Measurements from ENCODE around the gene SRPK2. TPM values are rescaled to one million over a fixed set of nuclear protein-coding genes. Genes with fewer than 3 reads are reported as not detected.
A peak's percentile ranks its signal among the peaks of the same experiment; 100 is the strongest.

SRPK2 gene
- total and polyA plus RNA-seq, 12 donors = 10.5 to 40.4 (median 35.1) TPM

DNA sequence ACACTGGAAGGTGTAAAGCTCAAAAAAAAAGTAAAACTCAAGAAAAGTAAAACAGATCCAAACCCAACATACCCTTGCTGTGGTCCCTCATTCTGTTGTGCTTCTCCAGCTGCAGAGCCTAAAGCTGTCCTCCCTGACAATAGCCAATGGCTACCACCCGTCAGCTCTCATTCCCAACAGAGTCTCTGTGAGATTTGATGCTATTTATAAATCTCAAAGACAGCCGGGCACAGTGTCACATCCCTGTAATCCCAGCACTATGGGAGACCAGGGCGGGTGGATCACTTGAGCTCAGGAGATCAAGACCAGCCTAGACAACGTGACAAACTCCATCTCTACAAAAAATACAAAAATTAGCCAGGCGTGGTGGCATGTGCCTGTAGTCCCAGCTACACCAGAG, 258.7 kb downstream of the SRPK2 start:
- Histone ChIP-seq H3K27ac (peak overlapping the region in 4 of 10 donors; percentile 4 to 24 (median 16)), H3K4me1 (peaks cover 0 to 34% (median 8%) of the 10 kb centered on the region in 9 donors), H3K36me3 (peaks cover 0 to 56% (median 12%) of the 10 kb centered on the region in 9 donors), H3K9me3 (no peaks in the 10 kb centered on the region), H3K4me3 (no peak overlapping the region), H3K27me3 (no peaks in the 10 kb centered on the region)
- 54 to 66% methylated on average over 5 of the region's 5 CpGs for WGBS, 2 donors
- intact Hi-C loops (cut with DNase I) = loop anchor here in 1 of 10 donors (10.0 kb wide), 1 partner anchor 205 kb away; no protein-coding TSS in a partner anchor
- TF ChIP-seq, protein P1, sequence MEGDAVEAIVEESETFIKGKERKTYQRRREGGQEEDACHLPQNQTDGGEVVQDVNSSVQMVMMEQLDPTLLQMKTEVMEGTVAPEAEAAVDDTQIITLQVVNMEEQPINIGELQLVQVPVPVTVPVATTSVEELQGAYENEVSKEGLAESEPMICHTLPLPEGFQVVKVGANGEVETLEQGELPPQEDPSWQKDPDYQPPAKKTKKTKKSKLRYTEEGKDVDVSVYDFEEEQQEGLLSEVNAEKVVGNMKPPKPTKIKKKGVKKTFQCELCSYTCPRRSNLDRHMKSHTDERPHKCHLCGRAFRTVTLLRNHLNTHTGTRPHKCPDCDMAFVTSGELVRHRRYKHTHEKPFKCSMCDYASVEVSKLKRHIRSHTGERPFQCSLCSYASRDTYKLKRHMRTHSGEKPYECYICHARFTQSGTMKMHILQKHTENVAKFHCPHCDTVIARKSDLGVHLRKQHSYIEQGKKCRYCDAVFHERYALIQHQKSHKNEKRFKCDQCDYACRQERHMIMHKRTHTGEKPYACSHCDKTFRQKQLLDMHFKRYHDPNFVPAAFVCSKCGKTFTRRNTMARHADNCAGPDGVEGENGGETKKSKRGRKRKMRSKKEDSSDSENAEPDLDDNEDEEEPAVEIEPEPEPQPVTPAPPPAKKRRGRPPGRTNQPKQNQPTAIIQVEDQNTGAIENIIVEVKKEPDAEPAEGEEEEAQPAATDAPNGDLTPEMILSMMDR (IDR thresholded peaks at IDR 0.05) = no peak
- DNase-seq (peak in 1 of 2 donors; percentile 27), ATAC-seq (peak; percentile 49 to 88 (median 72))

DNA sequence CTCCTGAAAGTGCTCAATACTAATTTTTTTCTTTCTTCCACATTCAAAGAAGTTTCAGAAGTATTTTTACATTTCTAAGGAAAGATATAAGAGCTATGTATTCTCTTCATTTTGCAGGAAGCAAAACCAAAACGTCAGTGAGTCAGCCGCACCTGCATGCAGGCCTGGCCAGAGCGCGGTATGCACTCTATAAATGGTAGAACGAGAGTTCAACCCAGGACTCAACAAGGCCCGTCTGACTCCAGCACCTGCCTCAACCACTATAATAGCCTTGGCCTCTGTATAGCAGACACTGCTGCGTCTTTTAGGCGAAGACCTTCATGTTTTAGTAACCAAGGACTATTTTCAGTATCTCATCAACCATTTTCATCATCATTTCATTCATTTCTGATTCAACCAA, 261.5 kb downstream of the SRPK2 start:
- H3K27me3 ChIP-seq = no peaks in the 10 kb centered on the region
- H3K4me1 ChIP-seq = peaks cover 0 to 27% (median 8%) of the 10 kb centered on the region in 9 donors
- intact Hi-C loops (cut with DNase I) = no loop called here
- DNase-seq (no peak), ATAC-seq (peak in 5 of 8 donors; percentile 37 to 71 (median 58))
- TF ChIP-seq, protein P1 (IDR thresholded peaks at IDR 0.05) = no peak
- H3K27ac ChIP-seq = peak overlapping the region in 1 of 10 donors; percentile 27
- H3K36me3 ChIP-seq = peaks cover 0 to 48% (median 10%) of the 10 kb centered on the region in 9 donors
- no peaks in the 10 kb centered on the region for H3K9me3 ChIP-seq
- WGBS, 2 donors = 81% methylated on average over 8 of the region's 8 CpGs
- no peak overlapping the region for H3K4me3 ChIP-seq

DNA sequence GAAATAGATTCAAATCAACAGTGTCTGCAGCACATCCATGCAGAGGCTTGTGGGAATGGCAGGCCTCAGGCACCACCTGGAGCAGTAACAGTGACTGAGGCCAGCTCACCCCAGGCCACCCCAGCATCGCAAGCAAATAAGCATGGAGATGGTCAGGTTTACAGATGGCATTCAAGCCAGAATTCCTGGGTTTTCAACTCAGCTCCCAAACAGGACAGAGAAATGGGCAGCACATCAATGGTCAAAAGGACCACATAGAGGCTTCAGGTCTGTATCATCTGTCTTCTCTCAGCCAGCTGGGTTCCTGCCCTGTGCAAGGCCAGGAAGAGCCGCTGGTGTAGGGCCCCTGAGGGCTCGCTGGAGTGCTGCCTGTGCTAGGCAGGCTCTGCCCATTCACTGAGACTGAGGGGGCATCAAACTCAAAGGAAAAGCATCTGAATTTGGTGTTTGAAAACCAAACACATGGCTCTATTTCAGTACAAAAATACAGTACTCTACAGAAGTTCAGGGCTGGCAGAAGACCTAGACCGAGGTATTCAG, 262.2 kb downstream of the SRPK2 start:
- Histone ChIP-seq H3K27me3 (no peaks in the 10 kb centered on the region), H3K9me3 (no peaks in the 10 kb centered on the region), H3K27ac (peak overlapping the region in 1 of 10 donors; percentile 27), H3K4me3 (no peak overlapping the region), H3K36me3 (peaks cover 0 to 41% (median 10%) of the 10 kb centered on the region in 9 donors), H3K4me1 (peaks cover 0 to 27% (median 8%) of the 10 kb centered on the region in 9 donors)
- DNase-seq (no peak), ATAC-seq (peak in 2 of 8 donors; percentile 46 to 57)
- intact Hi-C loops (cut with DNase I) = no loop called here
- TF ChIP-seq, protein P1 (IDR thresholded peaks at IDR 0.05) = no peak
- WGBS, 2 donors = 81 to 83% methylated on average over 4 of the region's 4 CpGs

DNA sequence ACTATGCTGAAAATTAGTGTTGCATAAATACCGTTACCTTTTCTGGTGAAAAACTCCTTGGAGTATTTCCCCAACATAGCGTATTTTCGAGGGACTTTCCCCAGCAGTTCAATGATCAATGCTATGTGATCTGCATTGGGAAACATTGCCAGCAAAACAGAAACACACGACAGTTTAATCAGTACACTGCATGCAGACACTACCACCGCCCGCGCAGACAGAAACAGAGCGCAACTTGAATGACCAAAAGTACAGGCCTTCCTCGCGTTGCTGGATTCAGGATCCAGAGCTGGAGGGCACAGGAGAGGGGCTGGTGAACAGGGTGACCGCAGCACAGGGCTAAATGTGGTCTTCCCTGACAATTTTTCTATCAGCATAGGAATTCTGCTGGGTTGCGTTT, 263.0 kb downstream of the SRPK2 start:
- H3K27ac ChIP-seq = no peak overlapping the region
- peaks cover 0 to 23% (median 8%) of the 10 kb centered on the region in 9 donors for H3K4me1 ChIP-seq
- H3K4me3 ChIP-seq = no peak overlapping the region
- no peaks in the 10 kb centered on the region for H3K9me3 ChIP-seq
- TF ChIP-seq, protein P1 (IDR thresholded peaks at IDR 0.05) = no peak
- no peaks in the 10 kb centered on the region for H3K27me3 ChIP-seq
- ATAC-seq = no peak
- peaks cover 0 to 39% (median 10%) of the 10 kb centered on the region in 9 donors for H3K36me3 ChIP-seq
- no peak for DNase-seq
- intact Hi-C loops (cut with DNase I) = no loop called here
- WGBS, 2 donors = 96% methylated on average over 12 of the region's 12 CpGs

Measured in heart right ventricle (tissue), 16 donors.